GM18907 (cell line): ENCODE measurements around the gene UGT1A1.

Source experiments
- ATAC-seq: cut with Tn5 transposase; IDR thresholded peaks from one replicate; pipeline ENCODE4 v1.9.1; 2021; ENCODE audit warnings: mild to moderate bottlenecking, moderate library complexity; ENCODE audit not compliant: unreplicated experiment

Gene UGT1A1

DNA sequence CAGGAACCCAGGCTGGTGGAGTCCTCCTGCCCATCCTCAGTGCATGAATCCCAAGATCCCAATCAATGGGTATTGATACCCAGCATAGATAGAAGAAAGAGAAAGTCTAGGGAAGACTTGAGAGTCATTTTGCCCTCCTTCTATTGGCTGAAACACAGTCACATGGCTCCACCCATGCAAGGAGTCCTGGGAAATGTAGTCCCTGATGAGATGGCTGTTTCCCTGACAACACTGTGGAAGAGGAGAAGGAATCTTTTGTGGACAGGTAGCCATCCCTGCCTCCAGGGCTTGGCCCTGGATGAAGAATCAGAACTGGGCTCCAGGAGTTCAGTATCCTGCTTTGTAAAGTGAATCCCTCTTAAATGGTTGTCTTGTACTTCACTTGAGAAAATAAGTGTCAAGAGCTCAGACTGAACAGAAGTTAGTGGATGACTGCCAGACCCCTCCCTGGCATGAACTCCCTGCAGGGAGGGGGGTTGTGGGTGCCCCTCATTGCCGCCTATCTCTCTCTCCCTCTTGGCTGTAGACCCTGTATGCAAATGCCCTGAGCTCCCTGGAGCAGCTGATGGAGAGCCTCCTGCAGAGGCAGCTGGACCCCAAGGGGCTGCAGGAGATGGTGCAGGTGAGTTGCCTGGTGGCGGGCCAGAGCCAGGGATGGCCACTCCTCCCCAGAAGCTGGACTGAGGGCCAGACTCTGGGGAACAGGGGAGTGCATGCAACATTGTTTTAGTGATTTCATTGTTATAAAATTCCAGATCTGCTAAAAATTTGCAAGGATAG lies 54.2 kb downstream of the UGT1A1 start:
- ATAC-seq = no peak

DNA sequence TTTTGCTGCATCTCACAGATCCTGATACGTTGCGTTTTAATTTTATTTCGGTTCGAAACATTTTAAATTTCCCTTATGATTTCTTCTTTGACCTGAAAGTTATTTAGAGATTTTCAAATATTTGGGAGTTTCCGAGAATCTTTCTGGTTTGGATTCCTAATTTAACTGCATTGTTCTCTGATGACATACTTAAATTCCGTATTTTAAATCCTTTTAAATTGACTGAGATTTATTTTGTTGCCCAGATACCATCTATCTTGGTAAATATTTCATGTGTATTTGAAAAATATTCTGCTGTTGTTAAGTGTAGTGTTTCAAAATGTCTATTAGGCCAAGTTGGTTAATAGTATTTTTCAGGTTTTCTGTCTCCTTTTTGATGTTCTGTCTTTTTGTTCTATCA lies 55.8 kb downstream of the UGT1A1 start:
- ATAC-seq = no peak

DNA sequence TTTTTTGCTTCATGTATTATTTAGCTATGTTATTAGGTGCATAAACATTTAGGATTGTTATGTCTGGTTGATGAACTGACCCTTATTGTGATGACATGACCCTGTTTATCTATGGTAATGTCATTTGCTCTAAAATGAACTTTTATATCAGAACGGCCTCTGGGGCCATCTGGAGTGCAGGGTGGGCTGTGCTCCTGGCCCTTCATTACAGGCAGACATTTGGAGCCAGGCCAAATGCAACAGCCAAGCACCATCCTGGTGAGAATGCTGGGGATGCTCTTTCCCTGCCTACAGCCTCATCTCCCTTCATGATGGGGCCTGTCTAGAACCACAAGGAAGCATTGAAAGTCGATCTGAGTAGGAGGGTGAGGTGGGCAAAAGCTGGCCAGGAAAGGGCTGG lies 56.3 kb downstream of the UGT1A1 start:
- ATAC-seq = no peak

DNA sequence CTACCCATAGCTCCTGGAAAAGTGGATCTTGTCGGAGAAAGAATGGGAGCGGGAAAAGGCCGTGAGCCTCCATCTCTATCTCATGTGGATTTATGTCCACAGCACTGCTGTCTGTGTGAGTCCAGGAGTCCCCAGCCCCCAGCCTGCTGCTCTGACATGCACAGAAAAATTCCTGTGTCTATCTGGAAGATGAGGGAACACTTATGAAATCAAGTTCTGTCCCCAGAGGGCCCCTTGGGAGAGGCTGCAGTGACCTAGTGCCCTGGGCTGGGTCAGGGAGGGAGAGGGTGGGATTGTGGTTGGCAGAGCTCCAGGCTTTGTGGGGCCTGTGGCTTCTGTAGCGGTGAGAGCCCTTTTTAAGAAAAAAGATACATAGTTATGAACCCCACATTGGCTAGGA lies 56.7 kb downstream of the UGT1A1 start:
- no peak for ATAC-seq

DNA sequence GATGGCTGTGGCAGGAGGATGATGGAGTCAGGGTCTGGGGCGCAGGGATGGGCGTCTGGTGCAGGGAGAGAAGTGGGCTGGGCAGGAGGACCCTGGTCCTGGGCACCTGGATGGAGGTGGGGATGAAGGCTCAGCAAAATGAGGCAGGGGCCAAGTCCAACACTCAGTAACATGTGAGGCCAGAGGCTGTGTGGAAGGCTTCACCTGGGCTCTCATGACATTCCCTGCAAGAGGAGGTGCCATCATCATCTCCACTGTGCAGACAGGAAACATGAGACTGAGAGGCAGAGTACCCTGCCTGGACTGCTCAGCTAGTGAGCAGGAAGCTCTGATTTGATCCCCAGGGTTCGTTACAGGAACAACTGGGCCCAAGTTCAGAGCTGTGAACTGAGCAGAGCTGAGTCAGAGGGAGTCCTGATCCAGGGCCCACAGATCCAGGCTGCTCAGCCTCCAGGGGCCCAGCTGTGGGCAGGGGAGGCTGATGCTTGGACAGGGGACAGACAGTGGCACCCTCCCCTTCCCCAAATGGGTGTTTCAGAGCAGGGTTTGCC lies 57.4 kb downstream of the UGT1A1 start:
- no peak for ATAC-seq

DNA sequence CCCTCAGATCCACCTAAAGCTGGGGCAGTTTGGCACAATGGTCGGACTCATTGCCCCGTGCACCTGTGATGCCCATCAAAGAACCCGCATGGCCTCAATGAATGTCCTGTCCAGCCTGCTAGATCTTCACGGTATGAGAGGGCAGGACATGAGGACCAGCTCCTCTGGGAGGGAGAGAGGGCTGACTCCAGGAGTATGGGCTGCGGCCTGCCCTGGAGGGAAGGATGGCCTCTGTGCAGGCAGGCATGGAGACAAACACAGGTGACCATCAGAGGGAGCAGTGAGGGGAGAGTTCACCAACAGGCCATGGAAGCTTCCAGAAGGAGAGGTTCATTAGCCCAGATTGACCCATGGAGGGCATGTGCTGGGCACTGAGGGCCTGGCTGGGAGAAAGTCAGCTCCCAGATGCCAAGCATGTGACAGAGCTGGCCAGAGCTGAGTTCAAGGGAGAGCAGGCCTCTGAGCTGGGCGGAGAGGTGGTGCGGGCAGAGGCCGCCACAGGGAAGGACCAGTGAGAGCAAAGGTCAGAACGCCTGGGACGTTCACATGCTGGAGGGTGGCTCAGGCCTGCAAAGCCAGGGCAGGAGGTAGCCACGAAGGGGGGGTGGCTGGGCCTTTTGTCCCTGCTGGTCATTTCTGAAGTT lies 58.0 kb downstream of the UGT1A1 start:
- ATAC-seq = no peak

DNA sequence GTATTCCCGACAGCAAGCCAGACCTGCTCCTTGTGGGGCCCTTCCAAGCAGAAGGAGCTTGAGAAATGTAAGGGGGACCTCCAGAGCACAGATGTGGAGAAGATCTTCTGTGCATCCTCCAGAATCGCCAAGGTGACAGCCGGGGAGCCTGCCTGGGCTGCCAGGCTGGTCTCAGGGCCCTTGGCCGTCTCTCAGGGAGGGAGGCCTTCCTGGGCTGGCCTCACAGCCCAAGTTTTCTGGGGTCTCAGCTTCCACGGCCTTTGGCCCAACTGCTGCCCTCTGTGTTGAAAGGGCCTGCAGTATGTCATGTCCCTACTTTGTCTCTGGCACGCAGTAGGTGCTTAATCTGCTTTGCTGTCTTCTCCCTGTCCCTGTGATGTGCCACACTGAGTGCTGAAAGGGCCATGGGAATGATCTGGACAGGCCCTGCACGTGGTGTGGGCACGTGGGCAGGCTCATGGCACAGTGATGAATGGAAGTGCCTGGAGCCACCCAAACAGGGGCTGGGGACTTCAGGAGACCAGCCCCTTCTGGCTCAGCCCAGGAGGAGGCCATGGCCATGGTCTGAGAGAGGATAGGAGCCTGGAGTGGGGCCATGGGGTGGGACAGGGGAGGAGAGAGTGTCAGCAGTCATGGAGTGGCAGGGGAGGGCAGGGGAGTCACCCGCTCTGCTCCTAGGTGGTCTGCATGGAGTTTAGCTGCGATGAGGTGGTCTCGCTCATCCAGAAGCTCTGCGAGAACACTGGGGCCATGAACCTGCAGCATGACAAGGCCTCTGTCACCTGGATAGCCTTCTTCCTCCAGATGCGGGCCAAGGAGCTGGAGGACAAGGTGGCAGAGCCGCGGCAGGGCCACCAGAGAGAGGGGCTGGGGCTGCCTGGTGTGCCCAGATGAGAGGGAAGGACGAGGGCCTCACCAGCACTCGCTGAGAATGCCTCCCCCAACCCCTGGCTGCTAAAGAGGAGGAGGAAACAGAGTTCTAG lies 58.9 kb downstream of the UGT1A1 start:
- no peak for ATAC-seq

DNA sequence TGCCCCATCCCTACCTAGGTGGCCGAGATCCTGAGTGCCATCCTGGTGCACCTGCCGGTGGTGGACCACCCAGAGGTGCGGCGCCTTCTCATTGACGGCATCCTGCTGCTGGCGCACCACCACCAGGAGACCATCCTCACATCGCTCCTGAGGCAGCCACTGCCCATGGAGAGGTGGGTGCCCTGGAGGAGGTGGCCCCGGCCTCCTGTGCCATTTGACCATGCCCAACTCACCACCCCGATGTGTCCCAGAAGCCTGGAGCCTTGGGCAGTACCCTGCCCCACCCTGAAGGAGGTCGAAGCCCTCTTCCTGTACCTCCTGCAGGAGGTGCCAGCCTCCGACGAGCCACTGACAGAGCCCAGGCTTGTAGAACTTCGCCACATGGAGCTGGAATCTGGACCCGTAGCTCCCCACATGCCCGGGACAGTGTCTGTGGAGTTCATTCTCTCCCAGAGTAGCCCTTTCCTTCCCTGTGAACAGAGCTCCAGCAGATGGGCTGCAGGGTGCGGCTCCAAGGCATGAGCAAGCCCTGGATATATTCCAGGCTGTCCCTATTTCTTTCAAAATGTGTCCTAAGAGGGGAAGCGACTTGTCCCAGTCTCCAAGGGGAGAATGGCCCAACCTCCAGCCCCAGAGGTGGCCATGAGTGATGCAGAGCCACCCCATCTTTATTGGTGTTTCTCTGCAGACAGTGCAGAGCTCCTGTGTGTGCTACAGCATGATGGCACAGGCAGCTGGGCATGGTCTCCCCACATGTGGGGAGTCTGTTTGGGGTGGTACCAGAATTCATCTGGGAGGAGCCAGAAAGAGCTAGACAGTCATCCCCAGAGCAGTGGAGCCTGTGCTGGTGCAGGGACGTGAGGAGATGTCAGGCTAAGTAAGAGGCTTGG lies 60.1 kb downstream of the UGT1A1 start:
- no peak for ATAC-seq

DNA sequence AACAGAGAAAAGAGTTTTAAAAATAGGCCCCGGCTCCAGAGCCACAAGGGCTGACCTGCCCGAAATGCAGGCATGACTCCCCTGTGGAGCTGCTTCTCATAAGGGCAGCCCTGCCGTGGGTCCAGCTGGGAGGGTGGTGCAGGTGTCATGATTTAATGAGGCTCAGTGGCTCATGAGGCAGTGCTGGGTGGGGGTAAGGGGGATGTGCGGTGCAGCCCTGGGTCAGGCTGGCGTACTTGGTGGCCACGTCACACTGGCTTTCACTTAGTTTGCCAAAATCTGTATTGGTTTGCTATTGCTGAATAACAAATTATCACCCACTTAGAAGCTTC lies 60.7 kb downstream of the UGT1A1 start:
- ATAC-seq = no peak

DNA sequence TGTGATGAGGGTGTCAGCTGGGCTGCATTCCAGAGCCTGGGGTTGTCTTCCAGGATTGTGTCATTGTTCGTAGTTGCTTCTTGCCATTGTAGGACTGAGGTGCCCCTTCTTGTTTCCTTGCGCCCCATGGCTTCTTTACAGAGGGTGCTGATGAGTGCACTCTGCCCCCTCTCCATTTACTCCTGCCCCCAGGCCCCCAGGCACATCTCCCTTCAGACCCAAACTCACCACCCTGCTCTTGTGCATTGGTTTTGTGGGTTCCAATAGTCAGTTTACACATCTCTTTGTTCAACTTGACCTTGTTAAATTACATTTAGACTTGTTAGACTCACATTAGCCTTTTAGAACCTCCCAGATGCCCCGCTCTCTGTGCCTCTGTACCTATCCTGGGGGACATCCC lies 61.1 kb downstream of the UGT1A1 start:
- ATAC-seq = no peak

DNA sequence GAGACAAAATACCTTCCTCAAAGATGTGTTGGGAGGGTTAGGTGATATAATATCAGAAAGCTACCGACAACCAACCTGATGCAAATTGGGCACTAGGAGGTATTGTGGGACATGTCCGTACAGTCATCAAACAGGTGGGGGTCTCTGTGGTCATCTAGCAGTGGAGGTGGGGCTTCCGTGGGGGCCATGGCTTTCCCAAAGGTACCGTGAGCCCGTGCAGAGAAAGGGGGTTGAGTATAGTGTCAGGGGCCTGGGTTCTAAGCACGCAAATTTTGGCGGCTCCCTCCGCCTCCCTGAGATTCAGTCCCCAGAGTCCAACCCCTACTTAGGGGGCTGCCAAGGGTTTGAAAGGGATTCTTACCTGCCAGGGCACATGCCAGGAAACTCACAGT lies 61.6 kb downstream of the UGT1A1 start:
- ATAC-seq = no peak

DNA sequence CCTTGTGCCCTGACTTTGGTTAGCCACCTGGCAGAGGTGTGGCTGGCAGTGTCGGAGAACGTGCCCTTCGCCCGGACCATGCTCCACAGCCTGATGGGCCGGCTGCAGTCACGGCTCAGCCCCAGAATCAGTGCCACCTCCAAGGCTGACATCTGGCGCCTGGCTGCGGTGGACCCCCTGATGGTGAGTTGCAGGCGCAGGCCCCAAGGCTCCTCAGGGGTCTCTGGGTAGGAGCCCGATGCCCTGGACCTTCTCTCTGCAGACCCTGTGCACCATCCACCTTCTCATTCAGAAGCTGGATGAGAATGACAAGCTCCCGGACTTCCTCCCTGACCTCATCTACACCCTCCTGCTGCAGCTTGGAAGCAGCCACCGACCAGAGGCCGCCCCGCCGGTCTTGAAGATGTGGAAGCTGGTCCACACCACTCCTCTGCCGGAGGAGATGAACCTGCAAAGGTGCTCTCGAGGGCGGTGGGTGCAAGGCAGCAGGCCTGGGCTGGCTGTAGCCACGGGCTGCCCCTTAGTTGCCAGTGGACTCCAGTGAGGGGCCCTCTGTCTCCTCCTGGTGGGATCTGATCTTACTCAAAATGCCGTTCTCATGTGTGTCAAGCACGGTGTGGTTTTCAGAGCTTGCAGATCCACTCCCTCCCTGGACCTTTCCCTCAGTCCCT lies 62.2 kb downstream of the UGT1A1 start:
- no peak for ATAC-seq
